ENCODE results near the gene BBOF1. TPM values are rescaled to one million over a fixed set of nuclear protein-coding genes. Genes with fewer than 3 reads are reported as not detected.

BBOF1 gene
- total RNA-seq, 1 donor from 2014 or later: 0.82 TPM

DNA sequence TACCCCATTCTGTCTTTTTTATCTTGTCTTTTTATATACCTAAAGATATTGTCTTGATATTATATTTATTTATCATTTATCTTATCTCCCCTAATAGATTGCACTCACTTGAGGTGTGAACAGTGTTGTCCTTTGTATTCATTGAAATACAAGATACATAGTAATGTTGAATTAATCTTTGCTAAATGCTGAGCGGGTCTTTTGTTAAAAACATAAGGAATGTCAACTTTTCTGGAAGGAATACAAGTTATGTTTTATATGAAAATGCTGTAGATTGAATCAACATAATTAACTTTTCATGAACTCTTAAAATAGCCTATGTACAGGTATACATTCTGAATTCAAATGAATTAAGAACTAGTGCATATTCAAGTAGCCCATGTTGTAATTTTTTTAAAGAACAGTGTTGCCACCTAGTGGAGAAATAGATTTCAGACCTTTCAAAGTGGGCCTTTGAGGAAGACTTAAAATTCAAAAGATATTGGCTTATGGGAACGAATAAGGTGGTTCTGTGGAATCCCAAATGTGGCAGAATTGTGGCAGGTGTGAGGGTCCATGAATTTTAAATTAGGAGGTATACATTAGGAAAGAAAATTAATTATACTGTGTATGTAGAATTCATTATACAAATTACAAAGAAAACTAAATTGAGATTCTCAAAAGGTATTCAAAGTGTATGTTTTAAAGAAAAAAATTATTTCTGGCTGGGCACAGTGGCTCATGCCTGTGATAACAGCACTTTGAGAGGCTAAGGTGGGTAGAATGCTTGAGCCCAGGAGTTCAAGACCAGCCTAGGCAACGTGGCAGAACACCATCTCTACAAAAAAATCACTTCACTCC is 19.1 kb downstream of the BBOF1 start:
- no peak for DNase-seq (ENCODE audit: low spot score)
- no peaks in the 10 kb centered on the region for H3K4me1 Mint-ChIP-seq (ENCODE audit: low read depth)
- no peaks in the 10 kb centered on the region for H3K9me3 Mint-ChIP-seq
- no peak overlapping the region for H3K4me3 Mint-ChIP-seq (ENCODE audit: low read depth)
- intact Hi-C loops (cut with micrococcal nuclease): no loop called here
- no peaks in the 10 kb centered on the region for H3K36me3 Mint-ChIP-seq (ENCODE audit: low read depth)
- H3K27me3 Mint-ChIP-seq (ENCODE audit: low read depth): no peaks in the 10 kb centered on the region
- no peak overlapping the region for H3K27ac Mint-ChIP-seq

DNA sequence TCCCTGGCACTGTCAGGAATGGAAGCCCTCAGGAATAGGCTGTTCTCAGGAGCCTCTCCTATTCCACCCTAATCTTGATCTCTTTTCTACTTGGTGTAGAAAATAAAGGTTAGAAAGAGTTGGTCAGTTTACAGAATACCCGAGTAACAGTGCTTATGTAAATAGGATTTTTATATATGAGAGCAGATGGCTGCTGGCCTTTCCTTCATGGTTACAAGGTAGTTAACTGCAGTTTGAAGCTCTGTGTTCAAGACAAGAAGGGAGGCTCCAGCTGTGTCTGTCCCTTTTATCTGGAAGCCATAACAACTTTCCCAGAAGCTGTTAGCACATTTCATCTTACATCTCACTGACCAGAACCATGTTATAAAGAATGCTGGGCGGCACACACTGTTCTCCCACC is 23.1 kb downstream of the BBOF1 start:
- Mint-ChIP-seq H3K27me3 (ENCODE audit: low read depth) (no peaks in the 10 kb centered on the region), H3K9me3 (no peaks in the 10 kb centered on the region), H3K4me3 (ENCODE audit: low read depth) (no peak overlapping the region)

DNA sequence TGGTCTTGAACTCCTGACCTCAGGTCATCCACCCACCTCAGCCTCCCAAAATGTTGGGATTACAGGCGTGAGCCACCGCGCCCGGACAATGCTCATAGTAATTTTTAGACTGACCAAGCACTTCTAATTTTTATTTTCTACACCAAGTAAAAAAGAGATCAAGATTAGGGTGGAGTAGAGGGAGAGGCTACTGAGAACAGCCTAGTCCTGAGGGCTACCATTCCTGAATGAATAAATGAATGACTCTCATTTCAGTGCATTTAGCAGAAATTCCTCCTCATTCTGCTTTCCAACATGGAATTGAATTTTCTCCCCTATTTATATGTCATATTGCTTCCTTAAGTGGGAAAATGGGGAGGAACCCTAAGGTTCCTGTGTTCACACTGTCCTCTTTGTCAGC is 26.4 kb downstream of the BBOF1 start:
- H3K36me3 Mint-ChIP-seq (ENCODE audit: low read depth): no peaks in the 10 kb centered on the region

More for the DNA sequence above, 23.1 kb downstream of the BBOF1 start:
- H3K36me3 Mint-ChIP-seq (ENCODE audit: low read depth): no peaks in the 10 kb centered on the region
- no peaks in the 10 kb centered on the region for H3K4me1 Mint-ChIP-seq (ENCODE audit: low read depth)
- no peak overlapping the region for H3K27ac Mint-ChIP-seq
- DNase-seq (ENCODE audit: low spot score): no peak
- intact Hi-C loops (cut with micrococcal nuclease): loop anchor here (10.0 kb wide), 1 partner anchor 297 kb away; no protein-coding TSS in a partner anchor

DNA sequence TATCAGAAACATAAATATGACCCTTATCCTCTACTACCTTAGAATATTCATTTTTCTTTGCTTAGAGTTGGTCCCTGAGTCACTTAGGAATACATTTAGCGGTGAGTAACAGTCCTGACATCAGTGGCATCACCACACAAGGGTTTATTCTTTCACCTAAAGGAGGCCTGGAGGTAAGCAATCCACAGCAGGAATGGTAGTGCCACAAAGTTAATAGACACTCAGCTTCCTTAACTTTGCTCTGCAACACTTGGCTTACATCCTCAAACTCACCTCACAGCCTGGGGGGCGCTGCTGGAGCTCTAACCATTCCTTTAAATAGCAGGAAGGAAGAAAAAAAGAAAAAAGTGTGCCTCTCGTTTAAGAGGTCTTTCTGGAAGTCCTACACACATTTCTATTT is 29.1 kb downstream of the BBOF1 start:
- Mint-ChIP-seq H3K36me3 (ENCODE audit: low read depth) (no peaks in the 10 kb centered on the region), H3K27ac (no peak overlapping the region)
- intact Hi-C loops (cut with micrococcal nuclease): loop anchor here (10.0 kb wide), 1 partner anchor 303 kb away; no protein-coding TSS in a partner anchor

More for the DNA sequence above, 26.4 kb downstream of the BBOF1 start:
- H3K27ac Mint-ChIP-seq: no peak overlapping the region
- H3K27me3 Mint-ChIP-seq (ENCODE audit: low read depth): no peaks in the 10 kb centered on the region
- DNase-seq (ENCODE audit: low spot score): no peak
- H3K9me3 Mint-ChIP-seq: no peaks in the 10 kb centered on the region
- no peaks in the 10 kb centered on the region for H3K4me1 Mint-ChIP-seq (ENCODE audit: low read depth)
- intact Hi-C loops (cut with micrococcal nuclease): loop anchor here (10.0 kb wide), 1 partner anchor 301 kb away; no protein-coding TSS in a partner anchor
- H3K4me3 Mint-ChIP-seq (ENCODE audit: low read depth): no peak overlapping the region

DNA sequence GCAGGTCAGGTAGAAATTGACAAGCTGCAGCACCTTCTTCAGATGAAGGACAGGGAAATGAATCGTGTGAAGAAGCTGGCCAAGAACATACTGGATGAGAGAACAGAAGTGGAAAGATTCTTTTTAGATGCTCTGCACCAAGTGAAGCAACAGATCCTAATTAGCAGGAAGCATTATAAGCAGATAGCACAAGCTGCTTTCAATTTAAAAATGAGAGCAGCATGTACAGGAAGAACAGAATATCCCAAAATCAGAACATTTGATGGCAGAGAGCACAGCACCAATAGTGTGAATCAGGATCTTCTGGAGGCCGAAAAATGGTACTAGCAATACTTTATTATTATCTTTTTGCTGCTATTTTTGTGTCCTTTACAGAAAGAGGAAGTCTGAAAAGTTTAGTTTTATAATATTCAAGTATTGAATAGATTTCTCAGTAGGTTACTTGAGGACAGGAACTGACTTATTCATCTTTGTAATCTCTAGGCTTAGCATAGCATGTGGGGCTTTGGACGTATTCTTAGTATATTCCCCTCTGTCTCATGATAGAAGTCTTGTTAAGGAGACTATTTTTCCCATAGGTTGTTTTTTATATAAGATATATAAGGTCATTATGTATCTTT is 30.8 kb downstream of the BBOF1 start:
- H3K4me1 Mint-ChIP-seq (ENCODE audit: low read depth): no peaks in the 10 kb centered on the region
- H3K9me3 Mint-ChIP-seq: no peaks in the 10 kb centered on the region
- no peak overlapping the region for H3K27ac Mint-ChIP-seq
- intact Hi-C loops (cut with micrococcal nuclease): loop anchor here (10.0 kb wide), 1 partner anchor 305 kb away; no protein-coding TSS in a partner anchor
- DNase-seq (ENCODE audit: low spot score): no peak
- no peaks in the 10 kb centered on the region for H3K27me3 Mint-ChIP-seq (ENCODE audit: low read depth)
- H3K36me3 Mint-ChIP-seq (ENCODE audit: low read depth): no peaks in the 10 kb centered on the region
- no peak overlapping the region for H3K4me3 Mint-ChIP-seq (ENCODE audit: low read depth)

More for the DNA sequence above, 29.1 kb downstream of the BBOF1 start:
- Mint-ChIP-seq H3K27me3 (ENCODE audit: low read depth) (no peaks in the 10 kb centered on the region), H3K4me1 (ENCODE audit: low read depth) (no peaks in the 10 kb centered on the region), H3K4me3 (ENCODE audit: low read depth) (no peak overlapping the region), H3K9me3 (no peaks in the 10 kb centered on the region)
- DNase-seq (ENCODE audit: low spot score): no peak

DNA sequence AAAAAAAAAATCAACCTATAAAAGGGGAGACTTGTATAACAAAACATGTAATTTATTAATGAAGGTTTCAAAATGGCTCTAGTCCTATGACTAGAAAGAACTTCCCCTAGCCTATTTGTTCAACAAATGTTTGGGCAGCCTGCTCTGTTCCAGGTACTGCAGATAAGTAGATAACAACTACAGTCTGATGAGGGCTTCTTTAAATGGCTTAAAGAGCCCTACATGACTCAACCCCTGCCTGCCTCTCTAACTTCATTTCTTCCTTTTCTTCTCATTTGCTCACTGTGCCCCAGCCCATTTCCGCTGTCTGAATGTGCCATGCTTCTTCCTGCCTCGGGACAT is 43.6 kb downstream of the BBOF1 start:
- Mint-ChIP-seq H3K9me3 (no peaks in the 10 kb centered on the region), H3K36me3 (ENCODE audit: low read depth) (peaks cover 27% of the 10 kb centered on the region), H3K27ac (no peak overlapping the region), H3K4me3 (ENCODE audit: low read depth) (no peak overlapping the region), H3K4me1 (ENCODE audit: low read depth) (peaks cover 1% of the 10 kb centered on the region), H3K27me3 (ENCODE audit: low read depth) (no peaks in the 10 kb centered on the region)
- no peak for DNase-seq (ENCODE audit: low spot score)
- intact Hi-C loops (cut with micrococcal nuclease): no loop called here

DNA sequence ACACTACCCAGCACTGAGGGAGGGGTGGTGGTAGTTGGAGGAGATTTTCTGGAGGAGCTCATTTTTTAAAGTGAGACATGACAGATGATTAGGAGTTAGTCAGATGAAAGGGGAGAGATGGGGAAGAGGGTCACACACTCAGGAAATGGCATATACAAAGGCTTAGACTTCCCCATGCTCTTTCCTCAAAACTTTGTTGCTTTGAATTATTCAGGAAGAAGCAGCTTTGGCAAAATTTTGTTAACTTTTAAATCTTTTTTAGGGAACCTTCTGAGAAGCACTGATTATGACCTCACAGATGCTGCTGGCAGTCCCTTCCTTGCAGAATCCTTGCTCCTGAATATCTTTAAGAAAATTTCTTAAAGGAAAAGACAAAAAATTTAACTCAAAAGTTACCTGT is 45.3 kb downstream of the BBOF1 start:
- no peaks in the 10 kb centered on the region for H3K9me3 Mint-ChIP-seq
- DNase-seq (ENCODE audit: low spot score): no peak
- intact Hi-C loops (cut with micrococcal nuclease): no loop called here
- peaks cover 30% of the 10 kb centered on the region for H3K36me3 Mint-ChIP-seq (ENCODE audit: low read depth)
- no peak overlapping the region for H3K4me3 Mint-ChIP-seq (ENCODE audit: low read depth)
- no peak overlapping the region for H3K27ac Mint-ChIP-seq
- peaks cover 1% of the 10 kb centered on the region for H3K4me1 Mint-ChIP-seq (ENCODE audit: low read depth)
- H3K27me3 Mint-ChIP-seq (ENCODE audit: low read depth): no peaks in the 10 kb centered on the region

DNA sequence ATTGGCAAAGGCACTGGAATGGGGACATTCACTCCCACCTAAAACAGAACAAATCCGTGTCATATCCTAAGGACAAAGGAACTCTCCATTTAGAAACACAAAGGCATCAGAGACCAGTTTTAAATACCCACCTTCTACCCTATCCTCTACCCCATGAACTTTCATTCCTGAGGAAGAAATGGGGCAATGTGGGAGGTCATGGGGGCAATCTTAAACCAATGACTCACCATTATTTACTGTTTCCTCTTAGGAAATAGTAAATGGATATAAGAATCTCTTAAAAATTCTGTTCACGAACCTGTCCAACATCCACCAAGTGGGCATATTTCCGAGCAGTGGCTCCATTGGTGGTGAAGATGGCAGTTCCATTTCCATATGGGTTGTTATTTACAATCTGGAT is 45.7 kb downstream of the BBOF1 start:
- DNase-seq (ENCODE audit: low spot score): no peak
- H3K27ac Mint-ChIP-seq: no peak overlapping the region
- H3K9me3 Mint-ChIP-seq: no peaks in the 10 kb centered on the region
- H3K4me3 Mint-ChIP-seq (ENCODE audit: low read depth): no peak overlapping the region
- intact Hi-C loops (cut with micrococcal nuclease): no loop called here
- H3K27me3 Mint-ChIP-seq (ENCODE audit: low read depth): no peaks in the 10 kb centered on the region
- H3K36me3 Mint-ChIP-seq (ENCODE audit: low read depth): peaks cover 30% of the 10 kb centered on the region
- H3K4me1 Mint-ChIP-seq (ENCODE audit: low read depth): peaks cover 1% of the 10 kb centered on the region

DNA sequence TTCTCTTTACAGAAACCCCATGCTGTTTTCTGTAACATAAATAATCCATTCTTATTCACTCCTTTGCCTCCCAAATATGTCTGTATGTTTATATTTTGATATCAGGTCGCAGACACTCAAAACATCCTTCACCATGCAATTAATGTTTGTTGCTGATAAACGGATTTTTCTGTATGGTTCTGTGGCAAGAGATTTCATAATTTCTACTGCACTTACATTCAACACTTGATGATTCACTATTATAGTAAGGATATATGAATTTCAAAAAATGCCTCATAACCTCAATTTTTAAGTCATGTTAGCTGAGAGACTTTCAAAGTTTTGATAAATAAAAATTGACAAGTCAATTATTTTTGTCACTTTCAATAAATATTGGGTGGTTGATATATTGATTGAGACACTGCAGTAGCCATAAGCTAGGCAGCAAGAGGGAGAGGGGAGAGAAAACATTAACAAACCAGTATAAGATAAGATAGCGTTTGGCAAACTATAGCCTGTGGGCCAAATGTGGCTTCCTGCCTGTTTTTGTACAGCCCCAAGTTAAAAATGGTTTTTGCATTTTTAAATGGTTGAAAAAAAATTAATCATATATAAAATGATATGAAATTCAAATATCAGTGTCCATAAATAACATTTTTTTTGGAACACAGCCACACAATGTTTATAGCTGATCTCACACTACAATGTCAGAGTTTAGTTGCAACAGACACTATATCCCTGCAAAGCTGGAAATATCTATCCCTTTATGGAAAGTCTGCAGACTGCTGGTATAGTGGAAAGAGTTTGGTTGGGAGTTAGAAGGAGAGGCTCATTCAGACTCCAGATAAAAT is 46.8 kb downstream of the BBOF1 start:
- Mint-ChIP-seq H3K9me3 (no peaks in the 10 kb centered on the region), H3K27ac (no peak overlapping the region), H3K27me3 (ENCODE audit: low read depth) (no peaks in the 10 kb centered on the region), H3K4me1 (ENCODE audit: low read depth) (peaks cover 1% of the 10 kb centered on the region), H3K36me3 (ENCODE audit: low read depth) (peaks cover 25% of the 10 kb centered on the region), H3K4me3 (ENCODE audit: low read depth) (no peak overlapping the region)
- no peak for DNase-seq (ENCODE audit: low spot score)
- intact Hi-C loops (cut with micrococcal nuclease): no loop called here

DNA sequence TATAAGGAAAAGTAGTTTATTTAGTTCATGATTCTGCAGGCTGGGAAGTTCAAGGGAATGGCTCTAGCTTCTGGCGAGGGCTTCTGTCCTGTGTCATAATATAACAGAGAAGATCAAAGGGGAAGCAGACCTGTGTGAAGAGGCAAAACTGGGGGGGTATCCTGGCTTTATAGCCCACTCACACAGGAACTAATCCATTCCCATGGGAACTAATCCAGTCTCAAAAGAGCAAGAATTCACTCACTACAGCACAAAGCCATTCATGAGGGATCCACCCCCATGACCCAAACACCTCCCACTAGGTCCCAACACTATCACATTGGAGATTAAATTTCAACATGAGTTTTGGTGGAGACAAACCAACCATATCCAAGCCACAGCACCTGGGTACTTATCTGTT is 58.3 kb downstream of the BBOF1 start:
- Mint-ChIP-seq H3K36me3 (ENCODE audit: low read depth) (no peaks in the 10 kb centered on the region), H3K9me3 (no peaks in the 10 kb centered on the region), H3K27me3 (ENCODE audit: low read depth) (no peaks in the 10 kb centered on the region), H3K4me1 (ENCODE audit: low read depth) (peaks cover 6% of the 10 kb centered on the region), H3K27ac (no peak overlapping the region), H3K4me3 (ENCODE audit: low read depth) (no peak overlapping the region)
- intact Hi-C loops (cut with micrococcal nuclease): no loop called here
- DNase-seq (ENCODE audit: low spot score): no peak

DNA sequence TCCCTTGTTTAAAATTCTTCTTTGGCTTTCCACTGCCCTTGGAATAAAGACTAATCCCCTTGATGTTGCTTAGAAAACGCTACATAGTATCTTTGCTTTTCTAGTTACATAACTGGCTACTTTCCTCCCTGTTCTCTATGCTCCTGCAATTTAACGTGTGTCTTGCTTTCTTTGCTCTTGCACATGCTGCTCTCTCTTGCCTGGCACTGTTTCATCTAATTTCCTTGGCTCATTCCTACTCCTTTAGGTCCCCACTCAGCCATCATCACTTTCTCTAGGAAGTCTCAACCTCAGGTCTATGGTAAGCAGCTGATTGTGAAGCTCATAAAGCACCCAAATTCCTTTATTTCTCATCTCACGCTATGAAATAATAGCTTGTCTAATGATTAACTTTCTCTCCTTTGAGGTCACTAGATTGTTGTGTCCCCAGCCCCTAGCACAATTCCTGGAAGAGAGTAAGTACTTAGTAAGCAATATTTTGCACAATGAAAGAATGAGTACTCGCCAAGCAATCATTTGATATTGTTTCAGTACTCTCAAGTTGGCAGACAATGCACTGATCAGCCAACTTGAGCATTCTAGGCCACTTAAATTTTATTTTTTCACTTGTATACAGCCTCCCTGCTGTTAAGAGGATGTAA is 61.8 kb downstream of the BBOF1 start:
- no peaks in the 10 kb centered on the region for H3K9me3 Mint-ChIP-seq
- H3K4me1 Mint-ChIP-seq (ENCODE audit: low read depth): peaks cover 26% of the 10 kb centered on the region
- no peak for DNase-seq (ENCODE audit: low spot score)
- no peaks in the 10 kb centered on the region for H3K27me3 Mint-ChIP-seq (ENCODE audit: low read depth)
- H3K4me3 Mint-ChIP-seq (ENCODE audit: low read depth): no peak overlapping the region
- no peak overlapping the region for H3K27ac Mint-ChIP-seq
- intact Hi-C loops (cut with micrococcal nuclease): no loop called here
- no peaks in the 10 kb centered on the region for H3K36me3 Mint-ChIP-seq (ENCODE audit: low read depth)

DNA sequence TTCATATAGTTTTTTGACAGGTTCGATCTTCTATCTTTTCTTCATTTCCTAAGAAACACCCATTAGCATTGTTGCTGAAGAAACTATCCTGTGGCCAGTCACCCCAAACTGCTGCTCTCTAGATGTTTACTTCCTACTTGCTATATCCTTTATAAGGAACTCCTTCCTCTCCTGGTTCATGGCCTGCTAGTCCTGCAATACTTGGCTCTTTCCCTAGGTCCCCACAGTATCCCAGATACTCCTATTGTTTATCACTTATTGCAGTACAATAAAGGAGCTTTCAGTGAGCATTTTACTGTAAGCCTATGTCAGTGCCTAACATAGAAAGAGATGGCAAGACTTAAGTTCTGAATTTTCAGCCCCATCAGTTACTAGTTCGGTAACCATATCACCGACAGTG is 62.3 kb downstream of the BBOF1 start:
- no peak for DNase-seq (ENCODE audit: low spot score)
- Mint-ChIP-seq H3K27me3 (ENCODE audit: low read depth) (no peaks in the 10 kb centered on the region), H3K36me3 (ENCODE audit: low read depth) (no peaks in the 10 kb centered on the region), H3K27ac (no peak overlapping the region), H3K4me1 (ENCODE audit: low read depth) (peaks cover 32% of the 10 kb centered on the region), H3K9me3 (no peaks in the 10 kb centered on the region), H3K4me3 (ENCODE audit: low read depth) (no peak overlapping the region)
- intact Hi-C loops (cut with micrococcal nuclease): no loop called here
